HG03469 (cell line): ENCODE measurements around the gene MAPRE2.

ENCODE experiments used
- ATAC-seq: cut with Tn5 transposase; IDR thresholded peaks from one replicate; pipeline ENCODE4 v1.9.1; 2021; ENCODE audit warnings: mild to moderate bottlenecking, moderate library complexity, moderate number of reproducible peaks; ENCODE audit not compliant: unreplicated experiment

The MAPRE2 gene

GRCh38 chr18:35032113-35032512 is 9.1 kb upstream of the MAPRE2 start:
- ATAC-seq = no peak

- no peak for ATAC-seq
Measured at GRCh38 chr18:35038029-35038428, 3.2 kb upstream of the MAPRE2 start.

DNA sequence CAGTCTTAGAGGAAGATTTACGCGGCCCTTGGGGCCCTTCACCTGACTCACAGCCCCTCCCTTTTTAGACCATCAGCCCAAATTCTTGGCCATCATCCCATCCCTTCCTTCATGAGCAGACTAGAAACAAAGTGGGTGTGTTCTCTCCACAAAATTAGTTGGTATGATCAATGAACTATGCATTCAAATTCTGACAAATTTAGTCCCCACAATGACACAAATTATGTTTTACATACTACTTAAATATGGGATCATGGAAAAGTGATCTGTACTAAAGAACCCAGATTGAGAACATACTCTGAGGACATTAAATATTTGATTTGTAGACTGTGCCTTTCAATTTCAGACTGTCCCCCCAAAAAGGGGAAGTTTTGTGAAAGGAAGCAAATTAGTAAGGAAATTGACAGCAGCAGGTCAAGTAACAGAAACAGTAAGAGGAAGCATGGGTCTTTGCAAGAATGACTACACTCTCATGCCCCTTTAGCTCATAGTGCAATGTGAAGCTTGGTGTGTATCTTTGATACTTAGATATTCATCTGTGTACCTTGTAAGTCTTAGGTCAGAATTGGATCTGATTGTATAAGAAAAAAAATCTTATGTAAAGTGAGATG is 2.2 kb upstream of the MAPRE2 start:
- ATAC-seq = peak; percentile 45

- no peak for ATAC-seq
Measured at GRCh38 chr18:35040638-35040987, 600 bp upstream of the MAPRE2 start.

- no peak for ATAC-seq
Measured at GRCh38 chr18:35041815-35042387, 688 bp downstream of the MAPRE2 start.

GRCh38 chr18:35042389-35043071 is 1.3 kb downstream of the MAPRE2 start:
- no peak for ATAC-seq

- no peak for ATAC-seq
Measured at GRCh38 chr18:35043207-35043606, 2.0 kb downstream of the MAPRE2 start.

DNA sequence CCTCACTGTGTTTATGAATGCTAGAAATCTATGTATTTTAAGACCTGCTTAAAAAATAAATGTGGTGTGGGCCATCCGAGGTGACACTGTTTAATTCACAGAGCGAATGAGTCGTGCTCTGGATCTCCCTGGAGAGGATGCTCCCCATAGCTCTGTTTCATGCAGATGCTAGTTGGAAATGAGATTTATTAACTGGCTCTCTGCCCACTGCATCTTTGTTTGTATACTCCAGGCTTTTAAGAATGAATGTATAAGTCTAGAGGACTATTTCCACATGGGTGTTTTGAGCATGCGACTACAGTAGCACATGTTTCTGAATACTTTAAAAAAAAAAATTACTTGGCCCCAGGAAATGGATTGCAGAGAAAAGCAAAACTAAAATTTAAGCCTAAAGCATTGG is 3.9 kb downstream of the MAPRE2 start:
- ATAC-seq = no peak

GRCh38 chr18:35045806-35046205 is 4.6 kb downstream of the MAPRE2 start:
- ATAC-seq = no peak

DNA sequence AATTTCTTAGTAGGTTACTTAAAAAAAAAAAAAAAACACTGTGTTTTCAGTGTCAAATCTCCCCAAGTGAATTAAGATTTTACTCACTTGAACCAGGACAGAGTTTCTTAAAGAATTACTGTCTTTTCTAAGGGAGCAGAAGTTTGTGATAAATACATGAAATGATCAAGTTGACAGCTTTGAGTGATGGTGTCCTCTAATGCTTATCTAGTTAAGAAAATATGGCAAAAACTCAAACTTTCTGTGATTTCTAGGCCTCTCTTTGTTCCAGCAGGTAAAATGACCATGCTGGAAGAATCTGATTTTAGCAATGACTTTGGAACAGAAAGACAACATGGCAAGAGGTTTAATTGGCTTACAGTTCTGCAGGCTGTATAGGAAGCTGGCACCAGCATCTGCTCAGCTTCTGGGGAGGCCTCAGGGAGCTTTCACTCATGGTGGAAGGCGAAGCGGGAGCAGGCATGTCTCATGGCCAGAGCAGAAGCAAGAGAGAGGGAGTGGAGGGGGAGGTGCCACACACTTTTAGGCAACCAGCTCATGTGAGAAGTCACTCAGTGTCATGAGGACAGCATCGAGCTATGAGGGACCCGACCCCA is 6.6 kb downstream of the MAPRE2 start:
- no peak for ATAC-seq

- ATAC-seq = peak; percentile 3
Measured at GRCh38 chr18:35049111-35050027, 8.2 kb downstream of the MAPRE2 start.

DNA sequence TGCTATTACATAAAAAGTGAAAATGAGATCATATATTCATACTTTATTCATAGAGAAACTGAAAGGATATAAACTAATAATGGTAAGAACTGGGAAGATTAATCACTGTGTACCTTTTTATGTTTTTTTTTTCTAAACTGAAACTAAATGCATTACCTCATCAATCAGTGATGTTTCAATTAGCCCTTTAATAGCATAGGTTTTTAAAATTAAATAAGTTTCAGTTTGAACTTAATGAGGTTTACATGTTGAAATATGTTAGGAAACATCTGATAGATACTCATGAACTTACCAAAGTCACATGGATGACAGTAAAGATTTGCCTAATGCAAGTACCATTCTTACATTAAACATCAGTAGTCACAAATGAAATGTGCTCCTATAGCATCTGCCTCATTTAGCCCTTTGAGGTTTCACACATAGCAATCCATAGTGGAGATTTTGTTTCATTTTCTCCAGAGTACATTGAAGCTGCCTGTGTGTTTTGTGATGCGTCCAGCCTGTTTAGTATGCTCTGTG is 8.9 kb downstream of the MAPRE2 start:
- ATAC-seq = peak; percentile 25

- no peak for ATAC-seq
Measured at GRCh38 chr18:35050705-35051195, 9.5 kb downstream of the MAPRE2 start.

- ATAC-seq = no peak
Measured at GRCh38 chr18:35051641-35052377, 10.6 kb downstream of the MAPRE2 start.

DNA sequence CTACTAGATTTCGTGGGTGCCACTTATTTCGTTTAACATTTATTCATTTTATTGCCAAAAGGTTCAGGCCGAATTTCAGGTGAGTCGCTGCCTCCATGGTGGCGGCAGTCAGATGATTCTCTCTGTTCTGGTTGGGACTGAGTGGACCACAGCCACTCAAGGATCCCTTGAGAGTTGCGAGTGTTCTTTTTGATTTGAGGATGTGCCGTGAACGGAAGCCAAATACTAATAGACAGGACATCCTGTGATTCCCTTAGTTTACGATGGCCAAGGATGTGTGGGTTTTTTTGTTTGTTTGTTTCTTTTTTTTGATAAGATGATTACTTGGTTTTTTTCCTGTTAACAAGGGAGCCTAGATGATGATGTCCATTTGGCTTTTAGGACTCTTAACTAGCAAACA is 13.2 kb downstream of the MAPRE2 start:
- ATAC-seq = no peak

- no peak for ATAC-seq
Measured at GRCh38 chr18:35055105-35055504, 13.9 kb downstream of the MAPRE2 start.

DNA sequence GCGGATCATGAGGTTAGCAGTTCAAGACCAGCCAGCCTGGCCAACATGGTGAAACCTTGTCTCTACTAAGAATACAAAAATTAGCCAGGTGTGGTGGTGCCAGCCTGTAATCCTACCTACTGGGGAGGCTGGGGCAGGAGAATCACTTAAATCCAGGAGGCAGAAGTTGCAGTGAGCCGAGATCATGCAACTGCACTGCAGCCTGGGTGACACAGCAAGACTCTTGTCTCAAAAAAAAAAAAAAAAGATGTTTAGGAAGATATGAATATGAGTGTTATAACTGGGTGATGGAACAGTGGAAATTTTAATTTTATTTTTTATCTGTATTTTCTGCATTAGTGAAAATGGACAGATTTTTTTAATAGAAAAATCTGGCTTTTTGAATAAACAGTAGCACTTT is 14.5 kb downstream of the MAPRE2 start:
- ATAC-seq = no peak

DNA sequence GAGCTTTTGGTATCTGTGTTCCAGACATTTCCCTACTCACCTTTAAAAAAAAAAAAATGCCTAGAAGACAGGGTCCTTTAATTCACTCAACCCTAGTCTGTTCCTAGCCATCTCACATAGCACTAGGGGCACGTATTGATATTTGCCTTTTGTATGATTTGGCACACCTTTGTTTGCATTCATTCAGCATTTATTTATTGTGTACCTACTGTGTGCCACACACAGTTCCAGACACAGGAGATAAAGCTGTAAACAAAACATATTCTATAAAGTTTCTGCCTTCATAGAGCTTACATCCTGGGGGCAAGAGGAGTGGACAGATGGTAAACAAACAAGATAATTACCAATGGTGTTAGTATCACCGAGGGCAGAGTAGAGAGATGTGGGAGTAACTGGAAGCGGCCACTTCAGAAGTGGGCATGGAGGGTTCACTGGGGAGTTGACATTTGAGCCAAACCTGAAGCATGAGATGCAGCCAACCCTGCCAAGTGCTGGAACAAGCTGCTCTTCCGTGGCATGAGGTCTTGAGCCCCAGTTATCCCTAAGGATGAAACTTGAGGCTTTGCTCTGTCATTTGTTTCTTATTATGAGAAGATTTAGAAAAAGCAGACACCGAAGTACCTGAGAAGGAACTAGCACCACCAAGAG is 18.2 kb downstream of the MAPRE2 start:
- ATAC-seq = no peak

DNA sequence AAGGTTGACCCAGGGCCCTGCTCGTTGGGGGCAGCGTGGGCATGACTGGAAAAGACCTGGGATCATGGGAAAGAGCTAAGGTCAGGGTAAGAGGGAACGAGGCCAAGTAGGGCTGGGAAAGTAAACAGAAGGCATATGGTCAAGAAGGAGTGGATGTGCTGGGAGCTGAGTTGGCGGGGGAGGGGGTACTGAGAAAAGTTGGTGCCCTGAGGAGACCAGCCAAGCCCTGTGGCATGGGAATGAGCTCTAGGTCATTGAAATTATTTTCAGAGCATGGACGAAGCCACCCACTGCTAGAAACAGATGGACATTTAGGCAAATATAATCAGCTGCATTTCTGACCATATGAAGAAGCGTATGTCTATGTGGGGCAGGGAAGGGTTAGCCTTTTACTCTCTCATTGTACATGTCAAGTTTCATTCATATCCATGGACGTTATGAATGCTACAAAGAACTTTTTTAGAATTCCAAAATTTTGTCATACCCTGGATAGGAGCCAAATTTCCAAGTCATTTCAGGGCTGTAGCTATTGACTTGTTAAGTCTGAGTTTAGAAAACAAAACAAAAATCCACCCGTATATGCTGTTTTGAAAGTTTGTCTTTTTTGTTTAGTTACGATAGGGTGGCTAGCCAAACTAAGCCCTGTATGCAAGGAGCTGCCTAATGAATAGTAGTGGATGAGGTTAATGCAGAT is 19.1 kb downstream of the MAPRE2 start:
- ATAC-seq = no peak
